ENCODE results near the gene FNDC3B.
A peak's percentile ranks its signal among the peaks of the same experiment; 100 is the strongest.
"Not testable (repeated sequence)": the region's sequence is repeated elsewhere in the genome, so short reads cannot be mapped to it uniquely, and the experiment has no call there.

The FNDC3B gene

DNA sequence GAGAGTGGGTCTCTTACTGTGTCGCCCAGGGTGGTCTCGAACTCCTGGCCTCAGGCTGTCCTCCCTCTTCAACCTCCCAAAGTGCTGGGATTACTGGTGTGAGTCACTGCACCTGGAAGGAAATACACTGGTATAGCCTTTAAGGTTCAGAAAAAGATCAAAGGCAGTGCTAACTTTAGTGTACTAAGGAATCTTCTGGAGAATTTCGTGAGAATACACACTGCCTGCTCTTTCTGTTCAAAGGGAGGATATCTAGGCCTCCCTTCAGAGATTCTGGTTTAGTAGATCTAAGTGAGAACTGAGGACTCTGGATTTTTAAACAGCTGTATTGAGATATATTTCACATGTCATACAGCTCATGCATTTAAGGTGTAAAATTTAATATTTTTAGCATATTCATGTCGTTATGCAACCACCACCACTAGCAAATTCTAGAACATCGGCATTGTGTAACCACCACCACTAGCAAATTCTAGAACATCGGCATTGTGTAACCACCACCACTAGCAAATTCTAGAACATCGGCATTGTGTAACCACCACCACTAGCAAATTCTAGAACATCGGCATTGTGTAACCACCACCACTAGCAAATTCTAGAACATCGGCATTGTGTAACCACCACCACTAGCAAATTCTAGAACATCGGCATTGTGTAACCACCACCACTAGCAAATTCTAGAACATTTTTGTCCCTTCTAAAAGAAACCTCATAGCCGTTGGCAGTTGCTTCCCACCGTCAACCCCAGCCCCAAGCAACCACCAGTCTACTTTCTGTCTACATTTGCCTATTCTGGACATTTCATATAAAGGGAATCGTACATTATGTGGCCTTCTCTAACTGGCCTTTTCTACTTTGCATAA is 54.4 kb downstream of the FNDC3B start:
- DNase-seq (ENCODE audit: low read depth in 2 of 2, low spot score in 1 of 2) = not testable (repeated sequence)

DNA sequence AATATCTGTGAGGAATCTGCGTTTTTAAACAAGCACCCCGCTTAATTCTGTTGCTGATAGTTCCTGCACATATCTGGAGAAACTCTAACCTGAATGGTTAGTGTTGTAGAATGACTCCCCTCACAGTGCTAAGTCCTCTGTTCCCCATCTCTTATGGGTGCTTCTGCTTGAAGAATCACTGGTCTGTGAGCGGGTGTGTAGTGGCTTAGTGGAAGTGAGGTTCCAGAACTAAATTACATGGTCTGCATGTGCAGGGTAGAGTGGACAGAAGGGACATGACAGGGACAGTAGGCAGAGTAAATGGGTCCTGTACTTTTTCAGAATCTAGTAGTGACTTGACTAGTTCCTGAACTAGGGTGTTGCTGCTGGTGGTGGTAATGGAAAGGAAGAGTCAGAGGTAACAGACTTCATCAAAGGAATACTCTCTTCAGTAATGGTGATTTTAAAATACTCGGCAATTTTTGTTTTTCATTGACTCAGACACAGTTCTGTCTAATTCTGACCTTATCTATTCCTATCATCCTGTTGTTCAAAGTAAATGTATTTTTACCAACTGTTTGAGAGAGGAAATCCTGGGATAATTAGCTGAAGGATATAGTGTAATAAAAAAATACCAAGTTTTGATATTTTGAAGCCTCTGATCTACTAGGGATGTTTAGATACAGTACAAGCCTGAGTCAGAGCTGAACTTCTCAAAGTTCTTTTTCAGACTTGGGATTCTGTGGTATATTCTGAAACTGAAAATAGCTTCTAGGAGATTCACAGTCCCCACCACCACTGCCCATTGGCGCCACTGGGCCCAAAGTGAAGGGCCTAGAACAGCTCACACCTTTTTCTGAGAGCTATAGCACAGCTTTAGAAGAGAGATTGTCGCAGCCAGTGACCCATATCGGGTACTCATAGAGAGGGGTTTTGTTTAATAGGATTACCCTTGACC is 55.5 kb downstream of the FNDC3B start:
- no peak for DNase-seq (ENCODE audit: low read depth in 2 of 2, low spot score in 1 of 2)

DNA sequence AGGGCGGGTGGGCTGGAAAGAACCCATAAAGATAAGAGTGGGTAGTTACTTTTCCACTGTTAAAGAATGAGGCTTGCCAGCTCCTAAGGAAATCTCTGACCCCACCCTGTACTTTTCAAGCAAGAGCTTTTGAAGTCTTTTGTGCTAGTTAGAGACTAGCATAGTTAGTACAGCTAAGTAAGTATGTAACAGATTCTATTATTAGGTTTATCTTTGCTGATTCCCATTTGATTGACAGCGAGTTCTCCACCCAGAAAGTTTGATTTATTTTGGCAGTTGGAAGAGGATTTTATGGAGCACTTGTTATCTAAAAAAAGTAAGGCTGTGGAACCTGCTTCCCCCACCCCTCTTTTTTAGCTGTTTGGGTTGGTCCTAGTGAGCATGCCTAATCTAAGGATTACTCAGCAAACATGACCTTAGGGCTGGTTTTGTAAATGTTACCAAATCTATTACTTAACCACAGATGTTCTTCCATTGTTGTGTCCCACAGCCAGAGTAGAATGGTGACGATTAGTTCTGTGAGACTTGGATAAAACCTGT is 57.6 kb downstream of the FNDC3B start:
- no peak for DNase-seq (ENCODE audit: low read depth in 2 of 2, low spot score in 1 of 2)

DNA sequence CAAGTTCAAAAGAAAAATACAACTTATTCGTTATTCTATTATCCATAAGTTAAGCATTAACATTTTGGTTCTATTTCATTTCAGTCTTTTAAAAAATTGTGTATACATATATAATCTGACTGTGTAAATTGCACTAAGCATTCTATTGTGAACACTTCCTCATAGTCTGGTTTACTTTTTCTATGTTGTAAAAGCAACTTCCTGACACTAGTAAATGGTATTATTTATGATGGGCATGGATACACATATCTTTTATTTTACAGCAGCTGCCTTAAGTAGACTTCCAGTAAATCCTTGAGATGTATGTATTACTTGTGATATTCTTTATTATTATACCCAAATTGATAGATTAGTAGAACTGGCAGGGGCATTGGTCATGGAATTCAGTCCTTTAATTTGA is 58.2 kb downstream of the FNDC3B start:
- DNase-seq (ENCODE audit: low read depth in 2 of 2, low spot score in 1 of 2) = no peak

DNA sequence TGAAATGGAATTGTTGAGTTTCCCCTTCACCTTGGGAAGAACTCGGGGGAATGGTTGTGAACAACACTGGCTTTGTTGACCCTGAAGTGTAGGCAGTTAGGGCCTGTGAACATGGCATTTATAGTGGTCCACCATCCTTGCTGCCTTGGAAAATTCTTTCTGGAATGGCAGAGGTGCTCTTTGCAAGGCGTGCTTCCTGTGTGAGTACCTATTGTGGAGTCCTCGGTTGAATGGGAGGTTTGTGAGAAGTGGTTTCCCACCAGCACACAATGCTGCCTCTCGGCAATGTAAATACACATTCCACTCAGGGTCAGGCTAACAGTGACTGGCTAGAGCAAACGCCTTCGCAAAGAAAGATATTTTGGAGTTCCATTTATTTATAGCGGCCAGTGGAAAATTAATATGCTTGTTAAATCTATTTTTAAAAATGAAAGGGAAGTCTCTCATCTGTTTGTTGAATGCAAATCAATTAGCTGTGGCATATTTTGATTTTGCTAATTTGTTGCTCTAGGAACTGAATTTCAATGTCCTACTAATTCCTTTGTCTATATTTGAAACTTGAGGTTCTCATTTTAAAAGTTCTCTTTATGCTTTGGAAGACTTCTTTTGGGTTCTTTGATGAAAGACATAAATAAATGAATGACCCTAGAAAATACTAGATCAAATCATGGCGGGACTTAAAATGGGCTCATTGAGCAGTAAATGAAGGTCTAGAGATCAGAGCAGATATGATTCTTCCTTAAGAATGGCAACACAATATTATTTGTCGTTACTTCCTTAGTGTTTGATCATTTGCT is 59.5 kb downstream of the FNDC3B start:
- DNase-seq (ENCODE audit: low read depth in 2 of 2, low spot score in 1 of 2) = no peak

DNA sequence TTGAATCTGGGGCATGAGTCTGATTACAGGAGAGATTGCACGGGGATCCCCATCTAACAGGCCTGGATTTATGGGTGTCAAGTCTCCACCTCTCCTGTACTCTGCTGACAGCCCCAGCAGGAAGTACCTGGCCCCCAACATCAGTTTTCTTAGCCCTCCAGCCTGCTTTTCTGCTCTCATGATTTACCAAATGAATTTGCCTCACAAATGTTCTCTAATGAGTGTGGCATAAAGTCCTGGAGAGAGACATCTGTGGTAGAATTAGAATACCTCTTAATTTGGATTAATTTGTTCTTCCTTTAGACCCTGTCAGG is 60.1 kb downstream of the FNDC3B start:
- no peak for DNase-seq (ENCODE audit: low read depth in 2 of 2, low spot score in 1 of 2)

DNA sequence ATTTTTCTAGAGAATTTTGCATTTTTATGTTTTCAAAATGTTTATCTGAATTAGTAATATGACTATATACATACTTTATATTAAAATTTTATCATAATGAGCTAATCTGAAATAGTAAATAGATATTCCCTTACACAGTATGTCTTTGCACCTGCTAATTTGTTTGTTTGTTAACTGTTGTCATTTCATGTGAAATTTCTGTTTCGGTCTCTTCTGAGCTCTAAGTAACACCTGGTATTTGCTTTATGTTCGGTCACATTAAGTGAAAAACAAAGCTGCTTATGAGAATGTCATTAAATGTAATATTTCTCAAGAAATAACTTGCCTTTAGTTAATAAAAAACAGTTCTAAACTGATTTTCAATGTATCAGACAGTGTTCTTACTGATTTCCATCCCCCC is 61.1 kb downstream of the FNDC3B start:
- DNase-seq (ENCODE audit: low read depth in 2 of 2, low spot score in 1 of 2) = no peak

DNA sequence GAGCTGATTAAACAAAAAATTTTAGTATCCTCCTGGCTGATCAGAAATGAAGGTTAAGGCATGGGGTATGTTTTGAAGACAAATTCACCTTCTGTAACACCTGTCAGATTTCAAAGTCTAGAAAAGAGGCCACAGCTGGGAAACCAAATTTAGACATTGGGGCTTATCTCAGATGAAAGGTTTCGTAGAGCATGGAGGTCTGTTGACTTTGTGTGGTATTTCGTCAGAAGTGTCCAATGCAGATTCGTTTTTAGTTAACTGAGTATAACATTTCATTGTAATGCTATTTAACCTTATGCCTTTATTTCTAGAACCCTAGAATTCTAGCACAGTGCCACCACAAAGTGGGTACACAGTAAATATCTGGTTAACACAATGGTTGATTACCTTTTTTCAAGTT is 61.7 kb downstream of the FNDC3B start:
- DNase-seq (ENCODE audit: low read depth in 2 of 2, low spot score in 1 of 2) = no peak

DNA sequence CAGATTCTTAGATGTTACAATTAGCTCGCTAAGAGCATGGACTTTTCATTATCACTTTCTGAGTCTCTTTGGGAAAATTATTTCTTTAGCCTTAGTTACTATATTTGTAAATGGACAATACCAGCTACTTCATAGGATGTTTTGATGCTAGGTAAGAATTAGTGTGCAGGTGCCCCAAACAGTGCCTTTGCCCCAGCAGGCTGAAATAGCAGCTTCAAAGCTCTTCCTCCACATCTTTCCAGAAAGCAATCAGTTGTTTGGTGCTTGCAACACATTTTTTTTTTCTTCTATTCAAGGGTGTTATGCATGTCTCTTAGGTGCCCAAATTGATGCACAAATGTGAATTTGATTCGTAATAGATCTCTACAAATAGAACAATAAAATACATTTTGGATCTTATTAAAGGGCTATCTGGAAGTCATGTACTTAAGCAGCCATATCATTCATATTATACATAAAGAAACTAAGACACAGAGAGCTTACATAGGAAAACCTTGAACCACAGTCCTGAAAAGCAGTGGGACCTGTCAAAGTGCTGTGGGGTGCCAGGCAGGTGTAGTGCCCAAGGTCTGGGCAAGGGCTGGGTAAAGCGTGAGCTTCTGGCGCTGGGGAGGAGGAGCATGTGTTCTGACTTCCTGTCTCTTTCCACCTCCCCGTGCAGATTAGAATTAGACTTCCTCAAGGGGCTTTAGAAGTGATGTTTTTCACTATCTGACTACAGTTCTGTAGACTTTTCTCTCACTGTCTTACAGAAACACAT is 62.9 kb downstream of the FNDC3B start:
- peak in 1 of 2 donors; percentile 18 for DNase-seq (ENCODE audit: low read depth in 2 of 2, low spot score in 1 of 2)

DNA sequence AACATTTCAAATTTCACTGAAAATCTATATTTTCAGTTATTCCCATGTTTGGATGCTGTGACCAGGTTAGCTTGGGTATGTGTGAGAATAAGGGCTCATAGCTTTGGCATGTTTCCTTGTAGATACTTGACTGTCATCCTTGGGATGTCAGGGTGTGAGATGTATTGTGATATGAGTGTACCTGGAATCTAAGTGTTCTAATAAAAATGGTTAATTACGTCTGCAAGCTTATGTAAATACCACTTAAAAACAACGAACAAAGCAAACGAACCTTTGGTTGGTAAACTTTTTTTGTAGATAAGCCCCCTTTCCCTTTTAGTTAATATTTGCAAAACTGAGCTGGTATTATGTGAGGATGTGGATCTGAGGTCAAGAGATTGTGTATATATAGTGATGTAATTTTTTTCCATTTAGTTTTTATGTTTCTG is 63.5 kb downstream of the FNDC3B start:
- DNase-seq (ENCODE audit: low read depth in 2 of 2, low spot score in 1 of 2) = no peak

DNA sequence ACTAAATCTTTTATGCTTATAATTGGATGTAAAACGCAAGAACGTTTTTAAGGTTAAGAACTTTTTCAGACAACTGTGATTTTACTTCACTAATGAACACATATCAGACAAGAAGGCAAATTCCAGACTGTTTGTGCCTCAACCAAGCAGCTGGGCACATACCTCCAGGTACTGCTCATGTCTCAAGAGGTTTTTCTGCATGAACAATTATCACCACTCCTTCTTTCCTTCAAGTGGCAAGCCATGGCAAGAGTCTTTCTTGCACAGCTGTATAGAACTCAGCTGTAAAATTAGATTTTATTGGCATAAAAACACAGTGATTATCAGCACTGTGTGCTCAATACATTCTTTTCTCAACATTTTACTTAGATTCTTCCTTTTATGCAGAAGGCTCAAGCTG is 64.3 kb downstream of the FNDC3B start:
- no peak for DNase-seq (ENCODE audit: low read depth in 2 of 2, low spot score in 1 of 2)

DNA sequence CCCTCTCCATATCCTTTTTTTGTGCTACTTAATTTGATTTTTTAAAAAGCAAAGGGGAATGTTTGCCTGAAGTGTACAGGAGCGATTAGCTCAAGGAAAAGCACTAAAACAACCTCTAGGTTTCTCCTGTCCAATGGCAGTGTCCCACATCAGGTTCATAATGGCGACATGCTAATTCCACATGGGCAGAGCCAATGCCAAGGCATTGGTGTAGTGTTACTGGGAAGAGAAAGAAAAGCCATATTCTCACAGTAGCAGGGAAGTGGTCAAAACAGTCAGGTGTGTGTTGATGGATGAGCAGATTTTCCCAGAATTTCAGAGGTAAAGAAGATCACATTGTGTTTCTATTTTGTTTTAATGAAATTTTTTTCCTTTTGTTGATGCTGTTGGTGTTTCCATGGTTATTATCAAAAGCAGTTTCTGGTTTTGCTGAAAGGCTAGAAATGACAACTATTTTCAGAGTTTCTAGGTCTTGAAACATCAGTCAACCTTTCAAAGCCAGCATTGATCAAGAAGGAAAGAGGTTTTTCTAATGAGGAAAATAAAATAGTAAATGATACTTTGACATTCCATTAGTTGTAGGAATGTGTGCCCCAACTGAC is 65.2 kb downstream of the FNDC3B start:
- DNase-seq (ENCODE audit: low read depth in 2 of 2, low spot score in 1 of 2) = no peak

DNA sequence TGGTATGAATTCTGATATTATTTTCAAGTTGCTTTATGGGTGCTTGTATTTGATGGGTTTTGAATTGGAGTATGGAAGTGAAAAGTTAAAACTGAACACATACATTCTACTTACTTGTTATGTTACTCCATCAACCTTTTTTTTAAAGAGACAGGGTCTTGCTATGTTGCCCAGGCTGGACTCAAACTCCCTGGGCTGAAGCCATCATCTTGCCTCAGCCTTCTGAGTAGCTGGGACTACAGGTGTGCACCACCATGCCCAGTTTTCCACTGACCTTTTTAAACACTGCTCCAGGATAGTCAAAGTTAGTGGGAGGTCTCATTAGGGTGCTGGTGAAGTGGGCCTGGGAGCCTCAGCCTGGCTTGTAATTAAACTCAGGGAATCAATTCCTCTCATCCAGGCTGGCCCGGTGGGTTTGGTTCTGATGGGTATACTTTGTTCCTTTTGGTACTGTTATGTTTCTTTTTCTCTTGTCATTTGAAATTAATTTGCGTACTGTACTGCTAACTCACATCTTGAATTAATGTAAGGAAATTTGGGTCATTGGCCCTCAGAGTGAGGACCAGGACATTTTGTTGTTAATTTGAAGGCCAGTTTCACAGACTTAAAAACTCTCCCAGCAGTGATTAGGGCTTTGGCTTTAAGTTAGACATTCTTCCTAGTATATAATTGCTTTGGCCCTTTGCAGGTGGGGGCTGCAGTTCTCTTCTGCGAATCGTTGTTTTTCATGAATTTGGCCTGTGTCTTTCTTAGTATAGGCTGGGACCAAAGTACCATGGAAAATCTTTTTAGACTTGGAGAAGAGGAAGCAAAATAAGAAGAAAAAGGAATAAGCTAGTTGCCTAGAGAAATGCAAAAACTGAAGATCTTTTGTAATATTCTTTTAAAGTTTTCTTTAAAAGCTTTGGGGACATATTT is 66.9 kb downstream of the FNDC3B start:
- no peak for DNase-seq (ENCODE audit: low read depth in 2 of 2, low spot score in 1 of 2)

DNA sequence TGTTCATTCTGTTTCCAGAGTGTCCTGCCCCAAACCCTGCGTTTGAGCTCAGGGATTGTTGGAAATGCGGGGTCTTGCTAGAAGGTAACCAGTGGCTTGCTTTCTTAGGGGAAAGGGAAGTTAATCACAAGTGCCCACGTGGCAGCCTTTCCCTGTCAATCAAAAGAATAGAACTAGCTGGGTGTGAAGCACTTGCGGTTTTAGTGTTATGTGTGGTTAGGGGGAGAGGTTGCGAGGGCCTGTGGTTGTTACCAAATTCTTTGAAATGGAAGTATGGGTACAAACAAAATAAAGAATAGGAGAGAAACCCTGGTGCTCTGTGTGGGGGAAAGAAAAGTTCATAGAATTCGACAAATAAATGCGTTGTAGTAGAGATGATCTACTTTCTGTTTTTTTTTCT is 67.6 kb downstream of the FNDC3B start:
- peak; percentile 41 to 46 for DNase-seq (ENCODE audit: low read depth in 2 of 2, low spot score in 1 of 2)

DNA sequence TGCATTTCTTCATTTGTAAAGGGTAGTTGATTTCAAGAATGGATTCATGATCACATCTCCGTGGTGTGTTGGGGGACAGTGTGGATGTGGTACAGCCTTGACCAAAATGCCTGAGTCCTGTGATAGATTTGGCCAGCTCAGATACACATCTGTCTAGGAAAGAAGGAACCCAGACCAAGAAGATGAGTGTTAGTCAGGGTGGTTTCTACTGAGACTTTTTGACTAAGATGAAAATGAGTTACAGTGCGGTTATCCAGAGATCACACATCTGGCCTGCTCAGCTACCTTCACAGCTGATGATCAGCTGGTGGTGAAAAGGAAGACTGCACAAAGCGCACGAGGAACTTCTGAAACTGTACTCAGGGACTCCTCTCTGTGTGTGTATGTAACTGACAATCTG is 68.0 kb downstream of the FNDC3B start:
- DNase-seq (ENCODE audit: low read depth in 2 of 2, low spot score in 1 of 2) = no peak

DNA sequence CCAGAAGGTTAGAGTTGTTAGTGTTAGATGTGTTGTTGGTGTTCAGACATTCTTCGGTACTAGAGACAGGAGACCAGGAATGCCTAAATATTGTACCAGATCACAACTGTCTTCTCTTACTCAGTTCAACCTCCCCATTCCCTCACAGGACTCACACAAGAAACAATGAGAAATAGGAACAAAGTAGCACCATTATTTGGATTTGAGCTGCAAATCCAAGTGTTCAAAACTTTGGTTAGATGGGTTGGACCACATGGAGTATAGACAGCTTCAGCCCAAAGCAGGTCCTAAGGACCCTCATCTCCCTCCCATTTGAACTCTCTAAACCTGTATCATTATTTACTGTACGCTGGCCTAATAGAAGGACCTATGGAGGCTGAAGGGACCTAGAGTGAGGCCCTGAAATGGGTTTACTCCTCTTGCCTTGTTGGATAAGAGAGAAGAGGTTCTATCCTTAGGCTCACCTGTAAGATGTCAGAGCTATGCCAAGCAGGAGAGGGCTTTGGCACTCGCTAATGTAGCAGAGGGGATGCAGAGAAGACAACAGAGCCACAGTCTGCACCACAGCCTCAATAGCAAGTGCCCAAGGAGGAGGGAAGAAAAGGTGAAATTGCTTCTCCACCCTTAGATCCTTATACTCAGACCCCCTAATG is 70.9 kb downstream of the FNDC3B start:
- DNase-seq (ENCODE audit: low read depth in 2 of 2, low spot score in 1 of 2) = no peak

DNA sequence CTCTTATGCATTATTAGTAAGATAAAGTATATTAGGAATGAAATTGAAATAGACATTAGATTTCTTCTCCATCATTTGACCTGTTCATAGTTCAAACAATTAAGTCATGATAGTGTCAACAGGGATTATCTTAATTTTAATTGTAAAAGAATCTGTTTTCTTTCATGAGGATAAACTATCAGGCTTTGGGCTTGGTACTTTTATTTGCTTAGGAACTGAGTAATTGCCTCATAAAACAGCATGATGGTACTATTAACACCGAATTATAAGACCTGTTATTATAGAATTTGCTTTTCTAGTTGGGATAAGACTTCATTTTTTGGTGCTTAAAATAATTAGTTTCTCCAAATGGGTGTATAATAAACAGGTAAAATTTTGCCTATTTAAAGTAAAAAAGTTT is 71.8 kb downstream of the FNDC3B start:
- DNase-seq (ENCODE audit: low read depth in 2 of 2, low spot score in 1 of 2) = no peak

DNA sequence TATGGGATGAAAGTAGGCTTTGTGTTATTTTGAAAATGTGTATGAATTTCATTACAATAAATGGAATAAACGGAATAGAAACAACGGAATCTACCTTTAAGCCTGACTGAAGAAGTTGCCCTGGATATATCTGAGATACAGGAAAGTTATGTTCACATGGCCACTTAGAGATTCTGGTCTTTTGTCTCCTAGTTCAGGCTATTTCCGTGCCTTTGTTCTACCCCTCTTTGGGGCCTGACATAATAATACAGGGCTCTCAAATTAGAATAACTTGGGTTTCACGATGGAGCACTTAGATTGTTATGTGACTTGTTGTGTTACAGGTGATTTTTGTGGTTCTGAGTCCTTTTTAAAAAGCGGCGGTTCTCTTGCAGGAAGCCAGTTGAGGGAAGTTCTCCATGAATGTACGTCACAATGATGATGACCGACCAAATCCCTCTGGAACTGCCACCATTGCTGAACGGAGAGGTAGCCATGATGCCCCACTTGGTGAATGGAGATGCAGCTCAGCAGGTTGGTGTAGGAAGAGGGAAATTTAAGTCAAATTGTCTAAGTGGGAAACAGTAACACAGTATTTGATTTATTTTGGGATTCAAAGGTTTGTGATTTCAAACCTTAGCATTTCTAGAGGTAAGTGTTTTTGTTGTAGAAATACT is 72.8 kb downstream of the FNDC3B start:
- no peak for DNase-seq (ENCODE audit: low read depth in 2 of 2, low spot score in 1 of 2)

All from stimulated activated CD8-positive, alpha-beta memory T cell treated with anti-CD3 and anti-CD28 coated beads, Interleukin-4, amount 100 ng/mL, for 4 hours (primary cell).